A549 treated with dexamethasone at 1 μM for 4 hours (cell line): ENCODE results near the gene CABLES1. TPM values are rescaled to one million over a fixed set of nuclear protein-coding genes. Genes with fewer than 3 reads are reported as not detected.

Source experiments
- total RNA-seq: library from RNA; stranded (reverse); fragments of 200-300 nt; extraction: Qiagen RNA extraction; gene quantifications from 5 replicates; pipeline ENCODE4 v1.2.3, GENCODE V29; 2022

CABLES1 gene
- total RNA-seq: 15.2 to 18.2 TPM (median 16.6 TPM) in 5 replicates

GRCh38 chr18:23134780-23135549 lies at the start of gene CABLES1:
TSS of gene CABLES1 (plus strand) at chr18:23135485. CDS start at chr18:23135763, 278 bp downstream.

Other genes starting within 250 kb of the CABLES1 start
- 23.3 to 28.7 TPM (median 23.7 TPM) in 5 replicates for gene RBBP8, start 202.2 kb upstream of the CABLES1 start, total RNA-seq